Measurements from ENCODE around the gene KRT83.

- TF ChIP-seq CTCF (IDR thresholded peaks at IDR 0.05; ENCODE audit: low read depth, low read length) (no peak), EZH2phosphoT487 (IDR thresholded peaks at IDR 0.05; ENCODE audit: low read depth) (no peak)
These were observed 25.5 kb downstream of the KRT83 start for GRCh38 chr12:52295663-52296062.
